OCI-LY7 (cell line): ENCODE results near the gene CLCF1. TPM values are rescaled to one million over a fixed set of nuclear protein-coding genes. Genes with fewer than 3 reads are reported as not detected.

Experiments
- BruUV-seq: library from RNA; stranded (reverse); fragments of 400-500 nt; replicated peaks from 2 replicates; lab custom pipeline; 2021; lab: Mats Ljungman, UMichigan
- CTCF ChIA-PET: fragments of 300-600 bp; sonication (Branson Sonifier 250); formaldehyde crosslinking; loops from one replicate; lab custom pipeline; 2022; ENCODE audit warnings: antibody characterized with exemption; ENCODE audit not compliant: unreplicated experiment; lab: Charles Lee
- POLR2A ChIA-PET: fragments of 300-600 bp; sonication (Branson Sonifier 250); formaldehyde crosslinking; loops from one replicate; lab custom pipeline; 2022; ENCODE audit warnings: antibody characterized with exemption; lab: Charles Lee
- DNase-seq: peaks from one replicate; pipeline ENCODE4 v3.0.0-alpha.2; 2015; ENCODE audit warnings: low spot score
- H2AFZ ChIP-seq: fragments of 200-600 bp; sonication (generic), shearing (Covaris generic); 2 replicates; pipeline ENCODE4 v1.6.1; 2014; ENCODE audit warnings: mild to moderate bottlenecking, antibody characterized with exemption, low read length, moderate library complexity
- H3K27ac ChIP-seq: fragments of 200-600 bp; sonication (generic); 2 replicates; pipeline ENCODE4 v1.5.1; 2014; ENCODE audit warnings: mixed run types, low read depth, mild to moderate bottlenecking, moderate library complexity, low read length, inconsistent platforms; ENCODE audit not compliant: poor library complexity, severe bottlenecking
- H3K36me3 ChIP-seq: fragments of 200-600 bp; sonication (generic); 2 replicates; pipeline ENCODE4 v1.6.1; 2014; ENCODE audit warnings: mild to moderate bottlenecking, antibody characterized with exemption, low read length, moderate library complexity, mixed read lengths; ENCODE audit not compliant: insufficient read depth
- H3K4me1 ChIP-seq: fragments of 200-600 bp; sonication (generic); 2 replicates; pipeline ENCODE4 v1.5.1; 2014; ENCODE audit warnings: mild to moderate bottlenecking, low read length; ENCODE audit not compliant: insufficient read depth, poor library complexity, severe bottlenecking
- H3K4me2 ChIP-seq: fragments of 200-600 bp; sonication (generic); 2 replicates; pipeline ENCODE4 v1.6.1; 2014; ENCODE audit warnings: mild to moderate bottlenecking, low read length
- H3K4me3 ChIP-seq: fragments of 200-600 bp; sonication (generic); 2 replicates; pipeline ENCODE4 v1.5.1; 2014; ENCODE audit warnings: mild to moderate bottlenecking, low read depth, low read length; ENCODE audit not compliant: poor library complexity, severe bottlenecking
- H3K79me2 ChIP-seq: fragments of 200-600 bp; sonication (generic); 2 replicates; pipeline ENCODE4 v1.6.1; 2016; ENCODE audit warnings: low read depth, mild to moderate bottlenecking, low read length, moderate library complexity, mixed read lengths; ENCODE audit not compliant: insufficient read depth
- H3K9me2 ChIP-seq: fragments of 200-600 bp; sonication (generic); 2 replicates; pipeline ENCODE4 v1.6.1; 2016; ENCODE audit warnings: mild to moderate bottlenecking, low read length, mixed read lengths; ENCODE audit not compliant: insufficient read depth
- H3K9me3 ChIP-seq: fragments of 200-600 bp; sonication (generic); 2 replicates; pipeline ENCODE4 v1.6.1; 2014; ENCODE audit warnings: mild to moderate bottlenecking, mixed run types, low read length, mixed read lengths
- H4K20me1 ChIP-seq: fragments of 200-600 bp; sonication (generic); 2 replicates; pipeline ENCODE4 v1.6.1; 2014; ENCODE audit warnings: mild to moderate bottlenecking, antibody characterized with exemption, low read length, moderate library complexity, mixed read lengths; ENCODE audit not compliant: insufficient read depth
- EZH2phosphoT487 ChIP-seq: fragments of 200-600 bp; sonication (generic); IDR thresholded peaks from 2 replicates; pipeline ENCODE4 v1.6.1; 2018; ENCODE audit warnings: low read depth, borderline replicate concordance, mild to moderate bottlenecking, mixed run types, antibody characterized with exemption, low read length, moderate library complexity, mixed read lengths
- intact Hi-C: fragments of 100-400 bp; cut with micrococcal nuclease; formaldehyde crosslinking; loops from one replicate; pipeline ENCODE4 v1.10.0; 2022; ENCODE audit not compliant: unreplicated experiment
- total RNA-seq, 2 experiments: library from RNA; depleted of rRNA in 1 of 2; stranded (reverse); fragments of >200 nt in 1 of 2; shearing (Covaris generic) in 1 of 2; gene quantifications; 2 replicates each; pipeline ENCODE4 v1.2.3, GENCODE V29; 2014 to 2022
- TF ChIP-seq, protein P1 (sequence below): fragments of 200-600 bp; sonication (generic); conservative IDR thresholded peaks from 2 replicates; pipeline ENCODE4 v1.5.1; 2014; ENCODE audit warnings: mild to moderate bottlenecking, antibody characterized with exemption, low read length, moderate library complexity, mixed read lengths

Gene CLCF1
- total RNA-seq, 2 experiments from 2014 or later = 0.34 to 0.35 TPM

DNA sequence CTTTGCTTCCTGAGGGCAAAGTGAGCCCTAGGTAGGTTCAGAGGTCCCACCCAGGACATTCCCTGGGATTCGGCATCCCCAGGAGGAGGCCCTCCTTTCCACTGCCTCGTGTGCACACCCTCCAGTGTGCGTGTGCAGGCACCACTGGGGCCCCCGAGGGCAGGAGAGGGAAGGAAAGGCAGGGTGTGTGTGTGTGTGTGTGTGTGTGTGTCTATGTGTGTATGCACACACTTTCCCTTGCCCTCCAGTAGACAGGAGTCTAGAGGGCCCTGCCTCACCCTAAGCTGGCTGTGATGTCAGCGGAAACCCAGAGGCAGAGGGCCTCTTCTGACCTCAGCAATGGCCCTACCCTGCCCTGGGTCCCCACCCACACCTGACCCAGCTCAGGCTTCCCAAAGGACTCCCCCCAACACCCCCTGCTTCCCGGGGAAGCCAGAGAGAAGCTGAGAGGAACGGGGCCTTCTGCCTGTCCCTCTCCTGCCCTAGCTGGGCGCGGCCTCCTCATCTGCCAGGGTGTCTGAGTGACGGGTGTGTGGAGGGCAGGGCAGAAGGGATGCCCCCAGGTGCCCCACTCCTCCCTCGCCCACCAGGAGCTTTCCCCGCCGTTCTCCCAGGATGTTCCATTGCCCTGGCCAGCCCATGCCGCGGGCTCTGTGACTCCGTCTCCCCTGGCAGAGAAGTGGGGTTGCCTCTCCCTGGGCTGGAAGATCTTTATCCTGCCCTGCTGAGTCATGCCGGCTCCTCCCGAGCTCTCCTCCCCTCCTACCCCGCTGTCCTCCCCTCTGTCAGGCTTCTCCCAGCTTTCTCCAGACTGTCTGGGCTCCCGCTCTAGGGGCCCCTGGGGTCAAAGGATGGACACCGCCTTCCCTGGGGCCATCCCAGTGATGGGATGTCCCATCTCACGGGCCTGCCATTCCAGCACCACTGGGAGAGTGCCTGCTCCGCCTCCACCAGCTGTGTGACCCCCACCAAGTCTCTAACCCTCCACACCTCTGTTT, 6.0 kb upstream of the CLCF1 start:
- Histone ChIP-seq H4K20me1 (no peaks in the 10 kb centered on the region), H3K4me1 (peaks cover 33% of the 10 kb centered on the region), H3K36me3 (no peaks in the 10 kb centered on the region), H3K9me3 (no peaks in the 10 kb centered on the region), H3K27ac (no peak overlapping the region), H2AFZ (no peak overlapping the region), H3K4me2 (no peak overlapping the region), H3K9me2 (no peaks in the 10 kb centered on the region), H3K4me3 (no peak overlapping the region), H3K79me2 (no peaks in the 10 kb centered on the region)
- ChIA-PET CTCF (interaction anchor here (0.6 to 4.3 kb wide), 2 partner anchors 25 to 88 kb away, joined by 3 to 136 read pairs; partner anchors contain the start of gene POLD4), POLR2A (interaction anchor here (7.7 kb wide), 1 partner anchor 26 kb away, joined by 106 read pairs; the partner anchor contains the start of gene POLD4)
- BruUV-seq = no TSS peak
- no peak for DNase-seq
- TF ChIP-seq EZH2phosphoT487 = no peak
- TF ChIP-seq, protein P1, sequence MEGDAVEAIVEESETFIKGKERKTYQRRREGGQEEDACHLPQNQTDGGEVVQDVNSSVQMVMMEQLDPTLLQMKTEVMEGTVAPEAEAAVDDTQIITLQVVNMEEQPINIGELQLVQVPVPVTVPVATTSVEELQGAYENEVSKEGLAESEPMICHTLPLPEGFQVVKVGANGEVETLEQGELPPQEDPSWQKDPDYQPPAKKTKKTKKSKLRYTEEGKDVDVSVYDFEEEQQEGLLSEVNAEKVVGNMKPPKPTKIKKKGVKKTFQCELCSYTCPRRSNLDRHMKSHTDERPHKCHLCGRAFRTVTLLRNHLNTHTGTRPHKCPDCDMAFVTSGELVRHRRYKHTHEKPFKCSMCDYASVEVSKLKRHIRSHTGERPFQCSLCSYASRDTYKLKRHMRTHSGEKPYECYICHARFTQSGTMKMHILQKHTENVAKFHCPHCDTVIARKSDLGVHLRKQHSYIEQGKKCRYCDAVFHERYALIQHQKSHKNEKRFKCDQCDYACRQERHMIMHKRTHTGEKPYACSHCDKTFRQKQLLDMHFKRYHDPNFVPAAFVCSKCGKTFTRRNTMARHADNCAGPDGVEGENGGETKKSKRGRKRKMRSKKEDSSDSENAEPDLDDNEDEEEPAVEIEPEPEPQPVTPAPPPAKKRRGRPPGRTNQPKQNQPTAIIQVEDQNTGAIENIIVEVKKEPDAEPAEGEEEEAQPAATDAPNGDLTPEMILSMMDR = no peak
- intact Hi-C loops = loop anchor here (5.0 kb wide), 2 partner anchors 282 to 297 kb away; no protein-coding TSS in a partner anchor

- ChIA-PET POLR2A (interaction anchor here (0.7 to 7.7 kb wide), 2 partner anchors 25 to 101 kb away, joined by 3 to 106 read pairs; partner anchors contain the start of gene POLD4), CTCF (interaction anchor here (0.7 to 2.2 kb wide), 2 partner anchors 22 to 27 kb away, joined by 3 to 6 read pairs; no protein-coding TSS in a partner anchor)
- no peak overlapping the region for H3K4me2 ChIP-seq
- no peak overlapping the region for H2AFZ ChIP-seq
- intact Hi-C loops = no loop called here
- H3K4me3 ChIP-seq = no peak overlapping the region
- H3K79me2 ChIP-seq = no peaks in the 10 kb centered on the region
- BruUV-seq = no TSS peak
- DNase-seq = no peak
- H3K4me1 ChIP-seq = peaks cover 41% of the 10 kb centered on the region
- no peak overlapping the region for H3K27ac ChIP-seq
- H3K9me3 ChIP-seq = no peaks in the 10 kb centered on the region
- H3K9me2 ChIP-seq = no peaks in the 10 kb centered on the region
- no peaks in the 10 kb centered on the region for H4K20me1 ChIP-seq
- H3K36me3 ChIP-seq = no peaks in the 10 kb centered on the region
- TF ChIP-seq EZH2phosphoT487 = no peak
- TF ChIP-seq, protein P1 = no peak
Measured at GRCh38 chr11:67378544-67378943, 5.1 kb upstream of the CLCF1 start.
